Measurements from ENCODE around the gene UROS.

DNA sequence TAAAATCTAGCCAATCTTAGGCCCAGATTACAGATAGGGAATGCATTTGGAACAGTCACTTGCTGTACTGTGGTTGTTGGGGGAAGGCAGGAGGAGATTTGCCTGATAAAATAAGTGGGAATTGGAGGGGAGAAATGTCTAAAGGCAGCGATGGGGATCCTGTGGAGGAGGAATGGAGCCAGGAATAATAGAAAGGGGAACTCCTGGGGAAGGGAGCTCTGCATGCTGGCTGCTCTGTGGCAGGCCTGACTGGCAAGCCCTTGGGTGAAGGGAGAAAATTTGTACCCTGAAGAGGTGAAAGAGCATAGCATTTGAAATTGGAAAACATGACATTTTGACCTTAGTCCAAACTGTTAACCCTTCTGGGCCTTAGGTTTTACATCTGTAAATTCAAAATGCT is 61.1 kb downstream of the UROS start:
- TF ChIP-seq, protein P1, sequence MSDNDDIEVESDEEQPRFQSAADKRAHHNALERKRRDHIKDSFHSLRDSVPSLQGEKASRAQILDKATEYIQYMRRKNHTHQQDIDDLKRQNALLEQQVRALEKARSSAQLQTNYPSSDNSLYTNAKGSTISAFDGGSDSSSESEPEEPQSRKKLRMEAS (IDR thresholded peaks at IDR 0.05; ENCODE audit: insufficient read depth, insufficient read length) = no peak
- TF ChIP-seq, protein P2, sequence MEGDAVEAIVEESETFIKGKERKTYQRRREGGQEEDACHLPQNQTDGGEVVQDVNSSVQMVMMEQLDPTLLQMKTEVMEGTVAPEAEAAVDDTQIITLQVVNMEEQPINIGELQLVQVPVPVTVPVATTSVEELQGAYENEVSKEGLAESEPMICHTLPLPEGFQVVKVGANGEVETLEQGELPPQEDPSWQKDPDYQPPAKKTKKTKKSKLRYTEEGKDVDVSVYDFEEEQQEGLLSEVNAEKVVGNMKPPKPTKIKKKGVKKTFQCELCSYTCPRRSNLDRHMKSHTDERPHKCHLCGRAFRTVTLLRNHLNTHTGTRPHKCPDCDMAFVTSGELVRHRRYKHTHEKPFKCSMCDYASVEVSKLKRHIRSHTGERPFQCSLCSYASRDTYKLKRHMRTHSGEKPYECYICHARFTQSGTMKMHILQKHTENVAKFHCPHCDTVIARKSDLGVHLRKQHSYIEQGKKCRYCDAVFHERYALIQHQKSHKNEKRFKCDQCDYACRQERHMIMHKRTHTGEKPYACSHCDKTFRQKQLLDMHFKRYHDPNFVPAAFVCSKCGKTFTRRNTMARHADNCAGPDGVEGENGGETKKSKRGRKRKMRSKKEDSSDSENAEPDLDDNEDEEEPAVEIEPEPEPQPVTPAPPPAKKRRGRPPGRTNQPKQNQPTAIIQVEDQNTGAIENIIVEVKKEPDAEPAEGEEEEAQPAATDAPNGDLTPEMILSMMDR (IDR thresholded peaks at IDR 0.05; ENCODE audit: extremely low read depth in 1 of 2, insufficient read depth in 1 of 2, low read depth in 1 of 2, low read length in 2 of 2) = no peak
- TF ChIP-seq JUN (IDR thresholded peaks at IDR 0.05; ENCODE audit: borderline replicate concordance, insufficient read depth, insufficient read length, low read depth) = no peak

Measured in endothelial cell of umbilical vein (primary cell).